GM12878 (cell line): ENCODE data around the gene GRIP2. TPM values are rescaled to one million over a fixed set of nuclear protein-coding genes. Genes with fewer than 3 reads are reported as not detected.

Experiments
- KDM1A ChIP-seq: fragments of 200-600 bp; sonication (generic); IDR thresholded peaks from 2 replicates; pipeline ENCODE4 v1.6.1; 2016; ENCODE audit warnings: borderline replicate concordance
- POLR2AphosphoS5 ChIP-seq: IDR thresholded peaks from 2 replicates; pipeline ENCODE4 v1.6.1; 2011; ENCODE audit warnings: mild to moderate bottlenecking, low read length, inconsistent platforms
- ZNF24 ChIP-seq: fragments of 450-650 bp; IDR thresholded peaks from 2 replicates; pipeline ENCODE4 v1.6.1; 2017; ENCODE audit warnings: antibody characterized with exemption, mild to moderate bottlenecking
- polyA plus RNA-seq, 11 experiments: library from polyadenylated mRNA; depleted of rRNA in 4 of 11; unstranded in 6 of 11; stranded (reverse) in 5 of 11; fragments of >200 nt; fragmentation: Nextera tagmentation in 4 of 11; fragmentation: Illumina TruSeq in 1 of 11; extraction: Ambion mirVana in 4 of 11; extraction: Trizol in 1 of 11; gene quantifications; 1 replicate in 1 of 11; 2 replicates in 10 of 11; pipeline versions ENCODE4 v1.2.1 to v1.2.3, GENCODE V29; 2011 to 2016; ENCODE audit warnings: inconsistent platforms in 2 of 11, missing spikeins in 2 of 11, low read depth in 1 of 11
- total RNA-seq, 4 experiments: library from RNA; depleted of rRNA in 3 of 4; stranded (reverse); fragments of >200 nt in 3 of 4; fragmentation: Illumina TruSeq in 1 of 4; extraction: Trizol in 1 of 4; gene quantifications; 2 replicates each; pipeline versions ENCODE4 v1.2.1 to v1.2.3, GENCODE V29; 2013 to 2021
- TF ChIP-seq, protein P1 (sequence below): fragments of 450-650 bp; IDR thresholded peaks from 2 replicates; pipeline ENCODE4 v1.6.1; 2017; ENCODE audit warnings: mild to moderate bottlenecking, moderate library complexity
- TF ChIP-seq, protein P2 (sequence below): fragments of 150-350 bp; IDR thresholded peaks from 2 replicates; pipeline ENCODE4 v1.6.1; 2016; ENCODE audit warnings: low read depth, low read length

GRIP2 gene
- total and polyA plus RNA-seq, 10 of the 15 experiments (the other 5 are each of a cell fraction or from before 2014, with no cell fraction given), result not detected

DNA sequence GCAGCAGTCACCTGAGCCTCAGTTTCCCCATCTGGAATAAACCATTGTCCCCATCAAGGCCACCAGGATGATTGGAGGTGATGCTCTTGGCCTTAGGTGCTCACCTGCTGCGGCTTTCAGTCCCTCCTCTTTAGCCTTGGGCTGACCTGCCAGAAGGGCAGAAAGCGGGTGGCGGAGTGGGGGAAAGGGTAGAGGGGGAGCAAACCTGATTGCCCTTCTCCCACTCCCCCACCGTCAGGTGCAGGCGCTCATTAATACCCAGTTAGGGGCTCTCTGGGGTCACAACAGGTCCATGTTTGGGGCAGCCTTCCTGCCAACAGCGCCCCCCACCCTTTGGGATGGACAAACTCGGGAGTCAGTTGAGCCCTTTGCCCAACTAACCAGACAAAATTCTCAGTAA lies 50.5 kb downstream of the GRIP2 start (continued):
- TF ChIP-seq, protein P1, sequence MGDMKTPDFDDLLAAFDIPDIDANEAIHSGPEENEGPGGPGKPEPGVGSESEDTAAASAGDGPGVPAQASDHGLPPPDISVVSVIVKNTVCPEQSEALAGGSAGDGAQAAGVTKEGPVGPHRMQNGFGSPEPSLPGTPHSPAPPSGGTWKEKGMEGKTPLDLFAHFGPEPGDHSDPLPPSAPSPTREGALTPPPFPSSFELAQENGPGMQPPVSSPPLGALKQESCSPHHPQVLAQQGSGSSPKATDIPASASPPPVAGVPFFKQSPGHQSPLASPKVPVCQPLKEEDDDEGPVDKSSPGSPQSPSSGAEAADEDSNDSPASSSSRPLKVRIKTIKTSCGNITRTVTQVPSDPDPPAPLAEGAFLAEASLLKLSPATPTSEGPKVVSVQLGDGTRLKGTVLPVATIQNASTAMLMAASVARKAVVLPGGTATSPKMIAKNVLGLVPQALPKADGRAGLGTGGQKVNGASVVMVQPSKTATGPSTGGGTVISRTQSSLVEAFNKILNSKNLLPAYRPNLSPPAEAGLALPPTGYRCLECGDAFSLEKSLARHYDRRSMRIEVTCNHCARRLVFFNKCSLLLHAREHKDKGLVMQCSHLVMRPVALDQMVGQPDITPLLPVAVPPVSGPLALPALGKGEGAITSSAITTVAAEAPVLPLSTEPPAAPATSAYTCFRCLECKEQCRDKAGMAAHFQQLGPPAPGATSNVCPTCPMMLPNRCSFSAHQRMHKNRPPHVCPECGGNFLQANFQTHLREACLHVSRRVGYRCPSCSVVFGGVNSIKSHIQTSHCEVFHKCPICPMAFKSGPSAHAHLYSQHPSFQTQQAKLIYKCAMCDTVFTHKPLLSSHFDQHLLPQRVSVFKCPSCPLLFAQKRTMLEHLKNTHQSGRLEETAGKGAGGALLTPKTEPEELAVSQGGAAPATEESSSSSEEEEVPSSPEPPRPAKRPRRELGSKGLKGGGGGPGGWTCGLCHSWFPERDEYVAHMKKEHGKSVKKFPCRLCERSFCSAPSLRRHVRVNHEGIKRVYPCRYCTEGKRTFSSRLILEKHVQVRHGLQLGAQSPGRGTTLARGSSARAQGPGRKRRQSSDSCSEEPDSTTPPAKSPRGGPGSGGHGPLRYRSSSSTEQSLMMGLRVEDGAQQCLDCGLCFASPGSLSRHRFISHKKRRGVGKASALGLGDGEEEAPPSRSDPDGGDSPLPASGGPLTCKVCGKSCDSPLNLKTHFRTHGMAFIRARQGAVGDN, result no peak
- no peak for TF ChIP-seq ZNF24
- no peak for TF ChIP-seq KDM1A
- TF ChIP-seq, protein P2, sequence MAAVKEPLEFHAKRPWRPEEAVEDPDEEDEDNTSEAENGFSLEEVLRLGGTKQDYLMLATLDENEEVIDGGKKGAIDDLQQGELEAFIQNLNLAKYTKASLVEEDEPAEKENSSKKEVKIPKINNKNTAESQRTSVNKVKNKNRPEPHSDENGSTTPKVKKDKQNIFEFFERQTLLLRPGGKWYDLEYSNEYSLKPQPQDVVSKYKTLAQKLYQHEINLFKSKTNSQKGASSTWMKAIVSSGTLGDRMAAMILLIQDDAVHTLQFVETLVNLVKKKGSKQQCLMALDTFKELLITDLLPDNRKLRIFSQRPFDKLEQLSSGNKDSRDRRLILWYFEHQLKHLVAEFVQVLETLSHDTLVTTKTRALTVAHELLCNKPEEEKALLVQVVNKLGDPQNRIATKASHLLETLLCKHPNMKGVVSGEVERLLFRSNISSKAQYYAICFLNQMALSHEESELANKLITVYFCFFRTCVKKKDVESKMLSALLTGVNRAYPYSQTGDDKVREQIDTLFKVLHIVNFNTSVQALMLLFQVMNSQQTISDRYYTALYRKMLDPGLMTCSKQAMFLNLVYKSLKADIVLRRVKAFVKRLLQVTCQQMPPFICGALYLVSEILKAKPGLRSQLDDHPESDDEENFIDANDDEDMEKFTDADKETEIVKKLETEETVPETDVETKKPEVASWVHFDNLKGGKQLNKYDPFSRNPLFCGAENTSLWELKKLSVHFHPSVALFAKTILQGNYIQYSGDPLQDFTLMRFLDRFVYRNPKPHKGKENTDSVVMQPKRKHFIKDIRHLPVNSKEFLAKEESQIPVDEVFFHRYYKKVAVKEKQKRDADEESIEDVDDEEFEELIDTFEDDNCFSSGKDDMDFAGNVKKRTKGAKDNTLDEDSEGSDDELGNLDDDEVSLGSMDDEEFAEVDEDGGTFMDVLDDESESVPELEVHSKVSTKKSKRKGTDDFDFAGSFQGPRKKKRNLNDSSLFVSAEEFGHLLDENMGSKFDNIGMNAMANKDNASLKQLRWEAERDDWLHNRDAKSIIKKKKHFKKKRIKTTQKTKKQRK, result no peak
- no peak for TF ChIP-seq POLR2AphosphoS5
